Type B pancreatic cell (in vitro differentiated cells): ENCODE data around the gene NCBP3. TPM values are rescaled to one million over a fixed set of nuclear protein-coding genes. Genes with fewer than 3 reads are reported as not detected.

Experiments
- DNase-seq: peaks from one replicate; pipeline ENCODE4 v3.0.0; 2021; ENCODE audit warnings: mixed read lengths; ENCODE audit not compliant: unreplicated experiment; ENCODE audit errors: extremely low spot score
- H3K27ac Mint-ChIP-seq: 2 replicates; pipeline ENCODE4 v1.8.0; 2021; ENCODE audit warnings: mild to moderate bottlenecking, mixed read lengths
- H3K27me3 Mint-ChIP-seq: 2 replicates; pipeline ENCODE4 v1.8.0; 2021; ENCODE audit warnings: mixed read lengths
- H3K36me3 Mint-ChIP-seq: 2 replicates; pipeline ENCODE4 v1.8.0; 2021; ENCODE audit warnings: mixed read lengths
- H3K4me1 Mint-ChIP-seq: one replicate; pipeline ENCODE4 v1.8.0; 2021; ENCODE audit warnings: mixed read lengths; ENCODE audit not compliant: unreplicated experiment
- H3K4me3 Mint-ChIP-seq: 2 replicates; pipeline ENCODE4 v1.8.0; 2021; ENCODE audit warnings: mild to moderate bottlenecking, mixed read lengths
- H3K9me3 Mint-ChIP-seq: 2 replicates; pipeline ENCODE4 v1.8.0; 2021; ENCODE audit warnings: mixed read lengths
- CTCF ChIP-seq: fragments of 200-600 bp; sonication (generic); conservative IDR thresholded peaks from 2 replicates; pipeline ENCODE4 v1.5.0; 2021; ENCODE audit warnings: antibody characterized with exemption, mild to moderate bottlenecking
- total RNA-seq: library from RNA; stranded (reverse); gene quantifications from 2 replicates; pipeline ENCODE4 v1.2.1, GENCODE V29; 2021; ENCODE audit warnings: low replicate concordance

NCBP3 gene
- total RNA-seq, 1 donor from 2014 or later = 58.2 TPM

GRCh38 chr17:3801347-3801746 lies 44.7 kb downstream of the NCBP3 start:
- Mint-ChIP-seq H3K36me3 (no peaks in the 10 kb centered on the region), H3K9me3 (no peaks in the 10 kb centered on the region), H3K4me1 (peaks cover 4% of the 10 kb centered on the region), H3K4me3 (no peak overlapping the region), H3K27ac (no peak overlapping the region), H3K27me3 (no peaks in the 10 kb centered on the region)
- DNase-seq = no peak
- no peak for TF ChIP-seq CTCF

- H3K27me3 Mint-ChIP-seq = no peaks in the 10 kb centered on the region
- peaks cover 4% of the 10 kb centered on the region for H3K4me1 Mint-ChIP-seq
- TF ChIP-seq CTCF = no peak
- no peaks in the 10 kb centered on the region for H3K36me3 Mint-ChIP-seq
- no peak within 1 kb of the TSS for H3K27ac Mint-ChIP-seq
- no peak within 1 kb of the TSS for H3K4me3 Mint-ChIP-seq
- DNase-seq = no peak
- no peaks in the 10 kb centered on the region for H3K9me3 Mint-ChIP-seq
Observed at GRCh38 chr17:3800362-3801271, 45.4 kb downstream of the NCBP3 start, which contains the start of gene ITGAE. Gene ITGAE (minus strand): TSS chr17:3801188. CDS start chr17:3801144, 44 bp downstream.

GRCh38 chr17:3799181-3799945 lies 46.7 kb downstream of the NCBP3 start:
- H3K9me3 Mint-ChIP-seq = no peaks in the 10 kb centered on the region
- H3K27me3 Mint-ChIP-seq = no peaks in the 10 kb centered on the region
- H3K4me1 Mint-ChIP-seq = peaks cover 4% of the 10 kb centered on the region
- no peaks in the 10 kb centered on the region for H3K36me3 Mint-ChIP-seq
- DNase-seq = no peak
- TF ChIP-seq CTCF = no peak
- no peak overlapping the region for H3K4me3 Mint-ChIP-seq
- no peak overlapping the region for H3K27ac Mint-ChIP-seq

GRCh38 chr17:3798273-3799180 lies 47.5 kb downstream of the NCBP3 start:
- no peak for TF ChIP-seq CTCF
- H3K4me3 Mint-ChIP-seq = no peak overlapping the region
- H3K9me3 Mint-ChIP-seq = no peaks in the 10 kb centered on the region
- peaks cover 4% of the 10 kb centered on the region for H3K4me1 Mint-ChIP-seq
- DNase-seq = no peak
- no peaks in the 10 kb centered on the region for H3K36me3 Mint-ChIP-seq
- no peaks in the 10 kb centered on the region for H3K27me3 Mint-ChIP-seq
- H3K27ac Mint-ChIP-seq = no peak overlapping the region

GRCh38 chr17:3796822-3797170 lies 49.2 kb downstream of the NCBP3 start:
- H3K27ac Mint-ChIP-seq = no peak overlapping the region
- H3K4me3 Mint-ChIP-seq = no peak overlapping the region
- TF ChIP-seq CTCF = no peak
- peaks cover 4% of the 10 kb centered on the region for H3K4me1 Mint-ChIP-seq
- no peak for DNase-seq
- H3K9me3 Mint-ChIP-seq = no peaks in the 10 kb centered on the region
- no peaks in the 10 kb centered on the region for H3K27me3 Mint-ChIP-seq
- H3K36me3 Mint-ChIP-seq = no peaks in the 10 kb centered on the region
